Motor neuron (in vitro differentiated cells): ENCODE results near the gene PRKCH. TPM values are rescaled to one million over a fixed set of nuclear protein-coding genes. Genes with fewer than 3 reads are reported as not detected.
"Not testable (repeated sequence)": the region's sequence is repeated elsewhere in the genome, so short reads cannot be mapped to it uniquely, and the experiment has no call there.

Source experiments
- ATAC-seq, 8 experiments: fragments of 200-7000 bp; cut with Tn5 transposase; replicated peaks in 6 of 8; 2 replicates each; pipeline ENCODE4 v1.8.0; 2021; ENCODE audit warnings: mild to moderate bottlenecking in 8 of 8, moderate library complexity in 8 of 8
- H3K27ac ChIP-seq, 2 donors: fragments of 250-450 bp; sonication (Bioruptor Pico); 2 replicates each; pipeline ENCODE4 v1.9.0; 2021; ENCODE audit warnings: antibody characterized with exemption in 2 of 2, mild to moderate bottlenecking in 2 of 2, moderate library complexity in 1 of 2
- H3K4me1 ChIP-seq, 2 donors: fragments of 250-450 bp; sonication (Bioruptor Pico); replicated peaks in 1 of 2; 2 replicates each; pipeline ENCODE4 v1.6.1; 2021; ENCODE audit warnings: antibody characterized with exemption in 2 of 2, mild to moderate bottlenecking in 2 of 2, moderate library complexity in 1 of 2
- H3K4me3 ChIP-seq, 5 donors: fragments of 250-450 bp; sonication (Bioruptor Pico); 2 replicates each; pipeline ENCODE4 v1.9.0; 2021; ENCODE audit warnings: antibody characterized with exemption in 5 of 5, mild to moderate bottlenecking in 5 of 5, moderate library complexity in 4 of 5
- WGBS, 10 experiments: fragments of 450-650 bp; shearing (Covaris generic); methylation state at CpG; one replicate each; pipeline ENCODE4 v1.0.0; 2022; 5-methylcytosine and 5-hydroxymethylcytosine counted together
- in situ Hi-C, 9 experiments: fragments of 400-800 bp; cut with MboI; loops; one replicate each; pipeline ENCODE4 v1.15.0; 2021; ENCODE audit warnings: low sequenced_read_pairs in 9 of 9, low pct_unique_long_range_greater_than_20kb in 2 of 9; ENCODE audit not compliant: unreplicated experiment in 9 of 9
- total RNA-seq, 8 experiments: library from RNA; unstranded; fragments of 300-600 nt; gene quantifications; 2 replicates each; pipeline versions ENCODE4 v1.2.3 to v1.2.4, GENCODE V29; 2022

The PRKCH gene
- total RNA-seq, 8 experiments from 2014 or later, result 0.33 to 12.9 (median 1.6) TPM

DNA sequence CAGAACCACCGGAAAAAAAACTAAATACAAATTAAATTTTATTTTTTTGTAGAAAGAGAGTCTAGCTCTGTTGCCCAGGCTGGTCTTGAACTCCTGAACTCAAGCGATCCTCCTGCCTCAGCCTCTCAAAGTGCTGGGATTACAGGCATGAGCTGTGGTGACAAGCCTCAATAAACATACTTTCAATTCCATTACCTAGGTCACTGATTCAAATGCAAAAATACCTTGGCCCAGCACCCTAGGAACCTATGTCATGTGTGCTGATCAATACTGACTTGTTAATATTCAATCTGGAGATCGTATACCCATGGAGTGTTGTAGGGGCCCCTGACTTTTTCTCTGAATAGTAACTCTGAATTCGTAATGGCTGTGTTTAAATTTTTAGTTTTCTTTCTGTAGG, 33.2 kb upstream of the PRKCH start:
- Histone ChIP-seq H3K27ac (no peak overlapping the region), H3K4me3 (no peak overlapping the region), H3K4me1 (no peaks in the 10 kb centered on the region)
- in situ Hi-C loops, result loop anchor here in 2 of 9 experiments (25.0 kb wide), 1 partner anchor 549 kb away; no protein-coding TSS in a partner anchor
- 21 to 86% (median 56%) methylated on average over 1 to 4 of the region's 4 CpGs for WGBS, 10 experiments
- no peak for ATAC-seq

DNA sequence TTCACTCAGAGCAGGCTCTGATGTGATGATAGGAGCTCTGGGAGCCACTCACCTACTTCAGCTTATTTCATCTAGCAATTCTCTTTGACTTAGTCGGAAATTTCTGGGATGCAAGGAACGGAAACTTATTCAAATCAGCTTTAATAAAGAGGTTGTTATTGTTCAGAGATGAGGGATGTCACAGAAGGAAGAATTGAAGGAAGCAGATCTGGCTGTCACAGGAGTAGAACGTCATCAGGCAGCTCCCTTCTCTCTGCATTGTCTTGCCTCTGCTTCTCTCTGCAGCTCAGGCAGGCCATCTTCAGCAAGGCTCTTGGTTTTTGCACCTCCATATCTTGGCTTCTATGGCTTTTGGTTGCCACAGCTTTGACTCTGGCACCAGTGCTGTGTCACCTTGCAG, 32.7 kb upstream of the PRKCH start:
- Histone ChIP-seq H3K4me3 (no peak overlapping the region), H3K4me1 (no peaks in the 10 kb centered on the region), H3K27ac (no peak overlapping the region)
- 38 to 80% (median 66%) methylated on average over 1 to 3 of the region's 3 CpGs; no CpG with 5 or more reads in 2 of the 10 experiments for WGBS, 10 experiments
- ATAC-seq, result no peak
- in situ Hi-C loops, result loop anchor here in 2 of 9 experiments (25.0 kb wide), 1 partner anchor 549 kb away; no protein-coding TSS in a partner anchor

DNA sequence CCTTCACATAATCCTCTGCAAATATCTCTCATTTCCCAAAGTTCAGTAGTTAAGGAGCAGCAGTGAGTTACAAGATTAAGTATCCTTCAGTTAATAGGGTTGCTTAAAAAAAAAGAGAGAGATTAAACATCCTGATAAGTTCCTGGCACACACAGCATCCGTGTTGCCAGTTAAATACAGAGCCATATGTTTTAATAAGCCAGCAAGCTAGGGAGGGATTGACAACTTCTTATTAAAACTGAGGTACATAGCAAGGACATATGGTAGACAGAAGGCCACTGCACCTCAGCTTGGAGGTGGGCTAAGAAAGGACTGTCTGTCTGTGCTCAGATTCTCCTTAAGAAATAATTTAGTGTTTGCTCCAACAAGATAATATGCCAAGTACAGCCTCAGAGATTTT, 30.7 kb upstream of the PRKCH start:
- WGBS, 10 experiments, result 25 to 86% (median 43%) methylated on average over 1 of the region's 1 CpG; no CpG with 5 or more reads in 5 of the 10 experiments
- Histone ChIP-seq H3K4me3 (no peak overlapping the region), H3K4me1 (no peaks in the 10 kb centered on the region), H3K27ac (no peak overlapping the region)
- ATAC-seq, result no peak
- in situ Hi-C loops, result loop anchor here in 2 of 9 experiments (25.0 kb wide), 1 partner anchor 547 kb away; no protein-coding TSS in a partner anchor

DNA sequence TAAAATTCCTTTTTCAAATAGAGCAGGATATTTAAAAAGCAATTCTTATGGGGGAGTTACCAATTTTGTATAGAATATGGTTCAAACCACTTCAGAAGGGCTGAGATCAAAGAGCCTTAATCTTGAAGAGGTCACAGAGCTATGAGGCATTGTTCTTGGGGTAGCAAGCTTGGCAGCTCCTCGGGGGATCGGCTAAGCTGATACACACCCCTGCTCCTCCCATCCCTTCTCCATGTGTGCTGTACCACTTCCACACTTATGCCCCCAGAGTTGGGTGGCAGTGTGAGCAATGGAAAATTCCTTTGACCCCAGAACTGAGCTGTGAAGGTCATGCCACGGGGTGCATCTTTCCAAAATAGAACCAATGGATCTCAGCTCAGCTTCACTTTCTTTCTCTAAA, 25.2 kb upstream of the PRKCH start:
- WGBS, 10 experiments, result 20 to 70% (median 30%) methylated on average over 1 to 3 of the region's 3 CpGs; no CpG with 5 or more reads in 5 of the 10 experiments

DNA sequence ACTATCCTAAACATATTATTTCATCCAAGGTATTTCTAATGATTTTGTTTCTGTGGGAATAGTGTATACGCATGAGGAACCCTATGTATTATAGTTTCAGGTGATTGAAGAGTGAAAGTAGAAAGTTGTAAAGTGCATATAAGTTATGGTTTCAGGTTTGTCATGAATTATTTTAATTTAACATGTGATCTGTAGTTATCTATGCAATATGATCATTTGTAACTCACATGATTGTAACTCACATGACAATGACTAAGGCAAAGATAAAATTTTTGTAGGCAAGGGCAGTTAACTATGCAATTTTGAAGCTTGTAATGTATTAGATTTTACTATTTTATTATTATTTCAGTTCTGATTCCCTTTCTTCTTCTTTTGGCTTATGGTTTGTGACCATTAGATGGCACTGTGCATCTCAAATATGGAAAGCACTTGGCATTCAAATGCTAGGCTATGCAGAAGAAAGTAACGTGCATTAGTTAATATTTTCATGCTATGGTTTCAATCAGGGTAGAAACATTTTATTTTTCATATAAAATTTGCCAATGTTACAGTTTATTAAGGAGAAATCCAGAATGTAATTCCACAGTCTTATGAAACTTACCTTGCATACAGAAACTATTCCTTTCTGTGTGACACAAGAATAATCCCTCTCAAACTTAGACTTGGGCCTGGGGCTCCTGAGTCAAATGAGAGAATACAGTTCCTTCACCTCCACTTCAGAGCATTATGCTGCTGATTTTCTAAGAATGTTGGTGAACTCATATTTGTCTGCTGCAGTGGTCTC, 24.5 kb upstream of the PRKCH start:
- H3K4me1 ChIP-seq, result no peaks in the 10 kb centered on the region
- peak in 3 of 8 experiments; percentile 59 to 79 (median 79) for ATAC-seq
- H3K4me3 ChIP-seq, result no peak overlapping the region
- in situ Hi-C loops, result loop anchor here in 2 of 9 experiments (25.0 kb wide), 1 partner anchor 540 kb away; no protein-coding TSS in a partner anchor
- 0 to 80% (median 54%) methylated on average over 1 to 2 of the region's 2 CpGs; no CpG with 5 or more reads in 2 of the 10 experiments for WGBS, 10 experiments
- H3K27ac ChIP-seq, result no peak overlapping the region

More for the DNA sequence above, 25.2 kb upstream of the PRKCH start:
- in situ Hi-C loops, result loop anchor here in 2 of 9 experiments (25.0 kb wide), 1 partner anchor 541 kb away; no protein-coding TSS in a partner anchor
- Histone ChIP-seq H3K27ac (no peak overlapping the region), H3K4me1 (no peaks in the 10 kb centered on the region), H3K4me3 (no peak overlapping the region)
- ATAC-seq, result peak in 3 of 8 experiments; percentile 16 to 33 (median 20)

DNA sequence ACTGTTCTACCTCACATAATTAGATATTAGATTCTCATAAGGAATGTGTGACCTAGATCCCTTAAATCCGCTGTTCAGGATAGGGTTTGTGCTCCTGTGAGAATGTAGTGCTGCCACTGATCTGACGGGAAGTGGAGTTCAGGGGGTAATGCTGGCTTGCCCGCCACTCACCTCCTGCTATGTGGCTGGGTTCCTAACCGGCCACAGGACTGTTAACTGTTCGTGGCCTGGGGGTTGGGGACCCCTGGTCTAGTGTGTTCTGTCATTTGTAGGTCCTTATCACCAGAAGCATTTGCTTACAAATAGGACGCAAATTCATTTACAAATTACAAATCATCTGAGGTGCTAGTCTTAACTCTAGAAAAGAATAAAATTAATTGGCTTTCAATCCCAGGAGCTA, 23.8 kb upstream of the PRKCH start:
- in situ Hi-C loops, result loop anchor here in 2 of 9 experiments (25.0 kb wide), 1 partner anchor 540 kb away; no protein-coding TSS in a partner anchor

DNA sequence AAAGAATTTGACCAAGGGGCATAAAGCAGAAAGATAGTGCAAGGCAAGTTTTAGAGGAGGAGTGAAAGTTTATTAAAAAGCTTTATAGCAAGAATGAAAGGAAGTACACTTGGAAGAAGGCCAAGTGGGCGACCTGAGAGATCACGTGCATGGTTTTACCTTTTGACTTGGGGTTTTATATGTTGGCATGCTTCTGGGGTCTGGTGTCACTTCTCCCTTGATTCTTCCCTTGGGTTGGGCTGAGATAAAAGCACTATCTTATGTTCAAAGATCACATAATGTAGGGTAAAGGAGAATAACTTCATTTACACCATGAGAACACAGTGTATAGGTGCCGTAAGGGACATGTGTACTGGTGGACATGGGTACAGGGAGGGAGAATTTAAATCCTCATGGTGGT, 22.6 kb upstream of the PRKCH start:
- no peak overlapping the region for H3K4me3 ChIP-seq
- WGBS, 10 experiments, result 14 to 94% (median 60%) methylated on average over 1 to 3 of the region's 3 CpGs; no CpG with 5 or more reads in 4 of the 10 experiments
- no peak overlapping the region for H3K27ac ChIP-seq
- in situ Hi-C loops, result loop anchor here in 2 of 9 experiments (25.0 kb wide), 1 partner anchor 538 kb away; no protein-coding TSS in a partner anchor
- H3K4me1 ChIP-seq, result no peaks in the 10 kb centered on the region
- ATAC-seq, result no peak

More for the DNA sequence above, 23.8 kb upstream of the PRKCH start:
- Histone ChIP-seq H3K27ac (no peak overlapping the region), H3K4me1 (no peaks in the 10 kb centered on the region), H3K4me3 (no peak overlapping the region)
- ATAC-seq, result no peak
- WGBS, 10 experiments, result 42 to 83% (median 71%) methylated on average over 1 to 6 of the region's 6 CpGs; no CpG with 5 or more reads in 2 of the 10 experiments

DNA sequence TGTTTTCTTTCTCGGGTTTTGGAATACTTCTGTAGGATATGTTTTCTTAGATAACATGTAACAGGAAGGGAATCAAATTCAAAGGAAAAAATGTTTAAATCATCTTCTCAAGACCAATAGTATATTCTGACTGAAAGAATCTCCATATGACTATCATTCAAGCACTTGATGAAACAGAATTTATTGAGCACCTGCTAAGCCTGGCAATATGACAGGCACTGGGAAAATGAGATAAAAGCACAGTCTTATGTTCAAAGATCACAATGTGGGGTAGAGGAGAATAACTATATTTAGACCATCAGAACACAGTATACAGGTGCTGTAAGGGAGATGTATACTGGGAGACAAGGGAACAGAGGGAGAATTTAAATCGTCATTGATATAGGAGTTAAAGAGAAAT, 21.2 kb upstream of the PRKCH start:
- whole genome bisulfite sequencing, 10 experiments, result 41 to 100% (median 54%) methylated on average over 1 to 2 of the region's 2 CpGs; no CpG with 5 or more reads in 1 of the 10 experiments
- H3K4me3 ChIP-seq, result no peak overlapping the region
- H3K27ac ChIP-seq, result no peak overlapping the region
- H3K4me1 ChIP-seq, result no peaks in the 10 kb centered on the region
- ATAC-seq, result no peak
- in situ Hi-C loops, result loop anchor here in 4 of 9 experiments (10.0 to 25.0 kb wide), 3 partner anchors 137 to 562 kb away; no protein-coding TSS in a partner anchor

DNA sequence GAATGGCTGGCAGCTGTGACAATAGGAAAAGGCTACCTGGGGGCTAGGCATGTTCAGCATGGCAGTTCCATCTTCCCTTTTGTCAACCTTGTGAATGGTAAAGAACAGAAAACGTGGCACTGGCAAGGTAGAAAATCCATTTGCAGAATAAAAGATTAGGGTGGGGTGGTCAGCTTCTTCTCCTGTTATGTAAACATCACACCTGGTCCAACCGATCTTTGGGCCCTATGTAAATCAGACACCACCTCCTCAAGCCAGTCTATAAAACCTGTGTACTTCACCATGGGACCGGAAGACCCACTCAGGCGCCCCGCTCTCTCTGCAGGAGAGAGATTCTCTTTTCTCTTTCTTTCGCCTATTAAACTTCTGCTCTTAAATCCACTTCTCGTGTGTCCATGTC, 20.6 kb upstream of the PRKCH start:
- in situ Hi-C loops, result loop anchor here in 4 of 9 experiments (10.0 to 25.0 kb wide), 3 partner anchors 137 to 562 kb away; no protein-coding TSS in a partner anchor
- WGBS, 10 experiments, result 11 to 92% (median 67%) methylated on average over 1 to 7 of the region's 7 CpGs; no CpG with 5 or more reads in 1 of the 10 experiments
- H3K4me1 ChIP-seq, result no peaks in the 10 kb centered on the region
- H3K4me3 ChIP-seq, result no peak overlapping the region
- no peak overlapping the region for H3K27ac ChIP-seq
- no peak for ATAC-seq

DNA sequence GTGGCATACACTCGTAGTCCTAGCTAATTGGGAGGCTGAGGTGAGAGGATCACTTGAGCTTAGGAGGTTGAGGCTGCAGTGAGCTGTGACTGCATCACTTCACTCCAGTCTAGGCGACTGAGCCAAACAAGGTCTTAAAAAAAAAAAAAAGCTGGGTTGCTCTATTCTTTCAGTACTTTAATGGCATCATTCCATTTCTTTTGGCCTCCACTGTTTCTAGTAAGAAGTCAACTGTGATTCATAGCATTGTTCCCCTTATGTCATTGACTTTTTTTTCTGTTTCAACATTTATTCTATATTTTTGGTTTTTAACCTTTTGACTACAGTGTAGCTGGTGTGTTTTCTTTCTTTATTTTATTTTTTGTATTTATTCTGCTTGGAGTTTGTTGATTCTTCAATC, 16.7 kb upstream of the PRKCH start:
- ATAC-seq, result no peak
- no peaks in the 10 kb centered on the region for H3K4me1 ChIP-seq
- no peak overlapping the region for H3K27ac ChIP-seq
- in situ Hi-C loops, result loop anchor here in 4 of 9 experiments (10.0 to 25.0 kb wide), 3 partner anchors 133 to 558 kb away; no protein-coding TSS in a partner anchor
- no peak overlapping the region for H3K4me3 ChIP-seq
- 33 to 91% (median 74%) methylated on average over 1 to 2 of the region's 2 CpGs for WGBS, 10 experiments

DNA sequence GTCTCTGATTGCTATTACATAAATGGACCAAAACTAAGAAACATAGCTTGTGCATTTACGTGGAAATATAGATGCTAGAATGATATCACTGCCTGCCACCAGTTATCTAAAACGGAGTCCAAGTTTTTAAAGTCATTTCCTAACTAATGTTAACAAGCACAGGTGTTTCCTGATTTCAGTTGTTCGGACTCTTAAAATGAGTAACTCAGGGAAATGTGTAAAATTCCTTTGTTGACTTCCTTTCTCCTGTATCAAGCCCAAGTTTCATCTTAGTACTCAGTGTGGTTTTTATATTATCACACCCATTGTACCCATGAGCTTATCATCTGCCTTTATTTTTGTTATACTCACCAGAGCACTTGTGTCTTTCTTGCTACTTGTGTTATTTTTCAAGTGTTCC, 13.2 kb upstream of the PRKCH start:
- ATAC-seq, result no peak
- H3K27ac ChIP-seq, result no peak overlapping the region
- in situ Hi-C loops, result loop anchor here in 4 of 9 experiments (10.0 to 25.0 kb wide), 3 partner anchors 129 to 554 kb away; no protein-coding TSS in a partner anchor
- 3 to 68% (median 47%) methylated on average over 1 to 3 of the region's 3 CpGs; no CpG with 5 or more reads in 1 of the 10 experiments for WGBS, 10 experiments
- H3K4me3 ChIP-seq, result no peak overlapping the region
- no peaks in the 10 kb centered on the region for H3K4me1 ChIP-seq

DNA sequence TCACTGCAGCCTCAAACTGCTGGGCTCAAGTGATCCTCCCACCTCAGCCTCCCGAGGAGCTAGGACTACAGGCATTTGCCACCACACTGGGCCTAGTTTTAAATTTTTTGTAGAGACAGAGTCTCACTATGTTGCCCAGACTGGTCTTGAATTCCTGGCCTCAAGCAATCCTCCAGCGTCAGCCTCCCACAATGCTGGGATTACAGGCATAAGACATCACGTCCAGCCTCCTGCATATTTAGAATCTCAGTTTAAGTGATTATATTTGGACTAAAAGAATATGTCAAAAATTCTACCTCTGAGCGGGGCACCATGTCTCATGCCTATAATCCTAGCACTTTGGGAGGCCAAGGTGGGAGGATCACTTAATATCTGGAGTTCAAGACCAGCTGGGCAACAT, 12.7 kb upstream of the PRKCH start:
- 17 to 100% (median 80%) methylated on average over 1 to 3 of the region's 4 CpGs; no CpG with 5 or more reads in 1 of the 10 experiments for WGBS, 10 experiments

DNA sequence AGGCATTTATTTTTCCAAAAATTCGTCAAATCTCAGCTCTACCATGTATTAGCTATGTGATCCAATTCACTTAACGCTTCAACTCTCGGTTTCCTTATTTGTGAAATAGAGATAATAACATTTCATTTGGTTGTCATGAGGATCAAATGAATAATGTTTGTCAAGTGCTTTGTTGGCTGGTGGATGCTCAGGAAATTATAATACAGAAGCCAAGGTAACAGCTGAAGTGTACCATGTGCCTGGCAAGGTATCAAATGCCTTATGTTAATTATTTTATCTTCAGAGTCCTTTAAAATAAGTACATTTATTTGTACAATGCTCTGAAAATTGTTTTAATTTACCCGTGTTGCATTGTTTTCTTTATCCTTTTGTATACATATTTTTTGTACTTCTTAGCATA, 6.1 kb upstream of the PRKCH start:
- no peak overlapping the region for H3K4me3 ChIP-seq
- ATAC-seq, result no peak
- 7 to 100% (median 75%) methylated on average over 1 to 4 of the region's 4 CpGs; no CpG with 5 or more reads in 1 of the 10 experiments for WGBS, 10 experiments
- no peaks in the 10 kb centered on the region for H3K4me1 ChIP-seq
- in situ Hi-C loops, result loop anchor here in 2 of 9 experiments (25.0 kb wide), 2 partner anchors 122 to 547 kb away; no protein-coding TSS in a partner anchor
- H3K27ac ChIP-seq, result no peak overlapping the region

More for the DNA sequence above, 12.7 kb upstream of the PRKCH start:
- H3K4me3 ChIP-seq, H3K4me1 ChIP-seq, H3K27ac ChIP-seq, ATAC-seq: not testable (repeated sequence)
- in situ Hi-C loops, result loop anchor here in 4 of 9 experiments (10.0 to 25.0 kb wide), 3 partner anchors 129 to 554 kb away; no protein-coding TSS in a partner anchor
